ENCODE measurements around the gene CBR1.

DNA sequence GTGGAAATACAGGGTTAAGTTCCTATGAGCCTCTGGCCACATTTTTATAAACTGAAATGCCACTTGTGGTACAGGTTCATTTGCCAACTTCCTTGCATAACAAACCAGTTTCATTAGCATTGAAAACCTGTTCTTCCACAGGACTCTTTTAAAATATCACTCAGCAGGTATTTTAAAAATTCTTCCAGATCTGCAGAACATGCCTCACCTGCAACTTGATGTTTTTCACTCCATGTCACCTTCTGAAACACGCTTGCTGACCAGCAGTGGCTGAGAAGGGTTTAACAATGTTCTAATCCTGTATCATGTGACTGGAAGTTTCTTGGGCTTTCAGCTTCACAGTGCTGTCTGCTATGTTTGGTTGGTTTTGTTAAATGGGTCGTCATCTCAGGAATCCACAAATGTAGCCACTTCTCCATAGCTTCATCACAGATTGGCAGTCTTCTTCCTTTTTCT lies 47.5 kb downstream of the CBR1 start:
- no peak for TF ChIP-seq EZH2 (IDR thresholded peaks at IDR 0.05; ENCODE audit: insufficient read depth, poor library complexity, severe bottlenecking)
- no peak for TF ChIP-seq EZH2phosphoT487 (IDR thresholded peaks at IDR 0.05; ENCODE audit: insufficient read depth, low read depth)
